AG09319 (cell line): ENCODE measurements around the gene GAL3ST3.

ENCODE experiments used
- DNase-seq: peaks from one replicate; pipeline ENCODE4 v3.0.0-alpha.2; 2010; ENCODE audit warnings: low read depth; ENCODE audit errors: extremely low read depth
- TF ChIP-seq, protein P1 (sequence below): IDR thresholded peaks from 2 replicates; pipeline ENCODE4 v1.5.1; 2011; ENCODE audit warnings: low read depth, mild to moderate bottlenecking, inconsistent platforms, low read length, moderate library complexity

The GAL3ST3 gene

DNA sequence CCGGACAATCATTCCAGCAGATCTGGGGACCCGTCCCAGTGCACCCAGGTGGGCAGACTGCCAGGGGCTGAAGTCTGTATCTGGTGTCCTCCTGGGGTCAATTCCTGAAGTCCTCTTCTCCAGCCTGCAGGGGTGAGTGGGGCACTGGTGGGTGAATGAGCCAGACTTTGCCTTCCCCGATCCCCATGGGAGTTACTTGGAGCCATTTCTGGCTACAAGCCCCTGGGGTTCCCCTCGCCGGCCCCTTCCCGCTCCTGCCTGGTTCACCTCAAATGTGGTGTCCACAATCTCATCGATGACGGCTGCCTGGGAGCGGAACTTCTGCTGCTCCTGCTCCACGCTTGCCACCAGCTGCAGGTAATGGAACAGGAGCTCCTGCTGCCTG is 32.2 kb downstream of the GAL3ST3 start:
- TF ChIP-seq, protein P1, sequence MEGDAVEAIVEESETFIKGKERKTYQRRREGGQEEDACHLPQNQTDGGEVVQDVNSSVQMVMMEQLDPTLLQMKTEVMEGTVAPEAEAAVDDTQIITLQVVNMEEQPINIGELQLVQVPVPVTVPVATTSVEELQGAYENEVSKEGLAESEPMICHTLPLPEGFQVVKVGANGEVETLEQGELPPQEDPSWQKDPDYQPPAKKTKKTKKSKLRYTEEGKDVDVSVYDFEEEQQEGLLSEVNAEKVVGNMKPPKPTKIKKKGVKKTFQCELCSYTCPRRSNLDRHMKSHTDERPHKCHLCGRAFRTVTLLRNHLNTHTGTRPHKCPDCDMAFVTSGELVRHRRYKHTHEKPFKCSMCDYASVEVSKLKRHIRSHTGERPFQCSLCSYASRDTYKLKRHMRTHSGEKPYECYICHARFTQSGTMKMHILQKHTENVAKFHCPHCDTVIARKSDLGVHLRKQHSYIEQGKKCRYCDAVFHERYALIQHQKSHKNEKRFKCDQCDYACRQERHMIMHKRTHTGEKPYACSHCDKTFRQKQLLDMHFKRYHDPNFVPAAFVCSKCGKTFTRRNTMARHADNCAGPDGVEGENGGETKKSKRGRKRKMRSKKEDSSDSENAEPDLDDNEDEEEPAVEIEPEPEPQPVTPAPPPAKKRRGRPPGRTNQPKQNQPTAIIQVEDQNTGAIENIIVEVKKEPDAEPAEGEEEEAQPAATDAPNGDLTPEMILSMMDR = no peak
- DNase-seq = no peak

DNA sequence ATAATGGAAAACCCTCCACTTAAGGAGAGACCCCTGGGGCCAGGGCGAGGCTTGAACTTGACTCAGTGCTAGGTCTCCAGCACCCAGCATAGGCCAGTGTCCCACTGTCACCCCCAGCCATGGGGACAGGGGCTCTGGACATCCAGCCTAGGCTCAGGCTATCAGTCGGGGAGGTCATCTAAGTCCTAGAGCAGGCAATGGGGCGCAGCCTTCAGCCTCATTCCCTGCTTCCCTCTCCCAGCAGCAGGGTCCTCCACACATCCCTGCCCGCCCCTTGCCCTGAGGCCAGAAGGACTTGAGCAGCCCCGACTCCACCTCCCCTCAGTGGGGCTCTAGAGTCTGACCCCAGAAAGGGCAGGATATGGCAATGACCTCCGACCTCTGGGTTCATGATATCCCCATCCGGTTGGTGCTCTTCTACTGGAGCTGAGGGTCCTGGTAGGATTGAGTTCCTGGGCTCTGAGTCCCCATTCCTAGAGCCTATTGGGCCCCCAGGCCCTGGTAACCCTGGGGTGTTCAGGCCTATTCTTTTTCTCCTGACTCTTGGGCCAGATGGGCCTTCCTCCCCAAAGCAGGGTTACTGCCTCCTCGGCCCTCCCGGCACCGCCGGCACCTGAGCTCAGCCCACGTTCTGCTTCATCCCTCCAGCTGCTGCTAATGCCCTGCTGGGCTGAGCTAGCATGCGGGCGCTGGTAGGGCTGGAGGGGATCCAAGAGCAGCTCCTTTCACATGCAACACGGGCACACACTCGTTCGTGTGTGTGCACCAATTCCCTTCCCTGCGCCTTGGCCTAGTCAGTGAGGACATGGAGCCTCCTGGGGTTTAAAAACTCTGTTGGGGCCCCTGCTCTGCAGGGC is 32.8 kb downstream of the GAL3ST3 start:
- DNase-seq = no peak
- TF ChIP-seq, protein P1 = no peak

DNA sequence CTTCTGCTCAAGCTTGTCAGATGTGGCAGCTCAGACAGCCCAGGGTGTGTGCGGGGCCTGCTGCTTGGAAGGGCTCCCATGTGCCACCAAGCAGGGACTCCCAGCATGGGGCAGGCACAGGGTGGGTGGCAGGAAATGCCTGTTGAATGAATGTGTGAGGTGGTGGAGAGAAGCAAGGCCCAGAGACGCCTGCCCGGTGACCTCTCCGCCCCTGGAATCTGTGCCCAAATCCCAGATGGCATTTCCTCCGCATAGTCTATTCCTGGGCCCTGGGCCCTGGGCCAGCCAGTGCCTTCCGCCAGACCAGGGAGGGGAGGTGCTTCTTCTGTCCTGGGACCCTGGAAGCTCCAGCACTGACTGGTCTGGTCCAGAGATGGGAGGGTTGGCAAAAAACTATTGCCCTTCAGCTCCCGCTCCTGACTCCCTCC is 33.5 kb downstream of the GAL3ST3 start:
- TF ChIP-seq, protein P1 = no peak
- no peak for DNase-seq

DNA sequence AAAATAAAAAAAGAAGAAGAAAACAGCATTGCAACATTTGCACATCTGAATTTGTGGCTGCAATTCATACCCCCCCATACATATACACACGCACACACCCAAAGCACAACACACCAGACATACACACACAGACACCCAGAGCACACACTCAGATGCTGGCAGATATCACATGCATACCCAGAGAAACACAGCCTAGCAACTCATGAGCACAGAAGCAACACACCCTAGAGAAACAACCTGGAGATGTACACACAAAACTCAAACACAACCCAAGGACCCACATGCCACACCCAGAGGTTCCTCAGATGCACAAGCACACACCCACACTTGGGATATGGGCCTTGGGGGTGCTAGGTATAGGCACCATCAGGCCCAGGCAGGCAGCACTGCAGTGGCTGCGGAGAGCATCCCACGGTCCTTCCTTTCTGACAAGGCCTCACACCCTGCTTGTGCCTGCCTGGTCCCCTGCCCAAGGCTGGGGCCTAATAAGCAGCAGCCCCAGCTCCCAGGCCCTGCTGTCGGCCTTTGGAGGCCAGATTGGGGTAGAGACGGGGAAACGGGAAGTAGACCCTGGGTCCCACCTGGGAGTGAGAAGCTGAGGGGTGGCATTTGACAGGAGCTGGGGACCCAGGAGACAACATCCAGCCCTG is 34.0 kb downstream of the GAL3ST3 start:
- TF ChIP-seq, protein P1 = no peak

DNA sequence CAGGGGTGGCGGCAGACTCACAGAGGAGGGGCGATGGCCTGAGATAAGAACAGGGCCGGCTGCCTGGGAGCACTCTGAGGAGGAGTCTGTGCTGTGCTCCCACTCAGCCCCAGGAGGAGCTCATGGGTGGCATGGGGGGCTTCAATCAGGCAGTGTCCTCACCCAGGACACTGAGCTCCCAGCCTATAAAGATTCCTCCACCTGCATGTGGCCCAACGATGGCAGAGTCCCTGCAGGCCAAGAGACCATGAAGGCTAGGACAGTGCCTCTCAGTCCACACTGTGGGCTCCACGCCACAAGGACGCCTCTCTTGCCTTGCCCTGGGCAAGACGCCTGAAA is 35.2 kb downstream of the GAL3ST3 start:
- no peak for DNase-seq
- TF ChIP-seq, protein P1 = no peak

More for the DNA sequence above, 34.0 kb downstream of the GAL3ST3 start:
- DNase-seq = no peak

DNA sequence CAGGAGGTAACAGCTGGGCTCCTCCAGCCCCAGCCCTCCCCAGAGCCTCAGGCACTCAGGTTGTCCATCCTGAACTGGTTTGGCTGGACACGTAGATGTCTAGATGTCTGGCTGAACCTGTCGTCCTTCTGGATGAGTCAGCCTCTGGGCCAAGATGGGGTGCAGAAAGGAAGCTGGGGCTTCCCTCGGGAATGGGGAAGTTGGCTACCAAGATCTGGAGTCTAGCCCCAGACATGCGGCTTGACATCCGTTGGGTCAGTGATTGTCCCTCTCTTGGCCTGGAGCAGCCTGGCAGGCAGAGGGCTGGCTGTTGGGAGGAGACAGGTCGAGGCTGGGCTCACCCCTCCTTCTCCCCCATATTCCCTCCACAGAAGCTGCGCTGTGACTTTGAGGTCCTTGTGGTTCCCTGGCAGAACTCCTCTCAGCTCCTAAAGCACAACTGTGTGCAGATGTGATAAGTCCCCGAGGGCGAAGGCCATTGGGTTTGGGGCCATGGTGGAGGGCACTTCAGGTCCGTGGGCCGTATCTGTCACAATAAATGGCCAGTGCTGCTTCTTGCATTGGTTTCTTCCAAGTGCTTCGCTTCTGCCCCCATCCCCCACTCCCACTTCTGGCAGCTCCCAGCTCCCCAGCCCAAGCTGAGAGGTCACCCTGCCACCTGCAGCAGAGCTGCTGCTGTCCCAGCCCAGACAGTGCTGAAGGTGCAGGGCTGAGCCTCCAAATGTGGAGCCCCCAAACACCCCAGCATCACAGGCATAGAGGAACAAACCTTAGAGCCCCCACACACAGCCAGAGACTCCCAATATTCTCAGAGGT is 35.8 kb downstream of the GAL3ST3 start:
- TF ChIP-seq, protein P1 = no peak
- DNase-seq = no peak
